GM19025 (cell line): ENCODE results near the gene SMPDL3A.
"Not testable (repeated sequence)": the region's sequence is repeated elsewhere in the genome, so short reads cannot be mapped to it uniquely, and the experiment has no call there.

Experiments
- ATAC-seq: cut with Tn5 transposase; IDR thresholded peaks from one replicate; pipeline ENCODE4 v1.9.1; 2021; ENCODE audit warnings: mild to moderate bottlenecking, low read depth, moderate library complexity; ENCODE audit not compliant: unreplicated experiment

The SMPDL3A gene, protein sequence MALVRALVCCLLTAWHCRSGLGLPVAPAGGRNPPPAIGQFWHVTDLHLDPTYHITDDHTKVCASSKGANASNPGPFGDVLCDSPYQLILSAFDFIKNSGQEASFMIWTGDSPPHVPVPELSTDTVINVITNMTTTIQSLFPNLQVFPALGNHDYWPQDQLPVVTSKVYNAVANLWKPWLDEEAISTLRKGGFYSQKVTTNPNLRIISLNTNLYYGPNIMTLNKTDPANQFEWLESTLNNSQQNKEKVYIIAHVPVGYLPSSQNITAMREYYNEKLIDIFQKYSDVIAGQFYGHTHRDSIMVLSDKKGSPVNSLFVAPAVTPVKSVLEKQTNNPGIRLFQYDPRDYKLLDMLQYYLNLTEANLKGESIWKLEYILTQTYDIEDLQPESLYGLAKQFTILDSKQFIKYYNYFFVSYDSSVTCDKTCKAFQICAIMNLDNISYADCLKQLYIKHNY

DNA sequence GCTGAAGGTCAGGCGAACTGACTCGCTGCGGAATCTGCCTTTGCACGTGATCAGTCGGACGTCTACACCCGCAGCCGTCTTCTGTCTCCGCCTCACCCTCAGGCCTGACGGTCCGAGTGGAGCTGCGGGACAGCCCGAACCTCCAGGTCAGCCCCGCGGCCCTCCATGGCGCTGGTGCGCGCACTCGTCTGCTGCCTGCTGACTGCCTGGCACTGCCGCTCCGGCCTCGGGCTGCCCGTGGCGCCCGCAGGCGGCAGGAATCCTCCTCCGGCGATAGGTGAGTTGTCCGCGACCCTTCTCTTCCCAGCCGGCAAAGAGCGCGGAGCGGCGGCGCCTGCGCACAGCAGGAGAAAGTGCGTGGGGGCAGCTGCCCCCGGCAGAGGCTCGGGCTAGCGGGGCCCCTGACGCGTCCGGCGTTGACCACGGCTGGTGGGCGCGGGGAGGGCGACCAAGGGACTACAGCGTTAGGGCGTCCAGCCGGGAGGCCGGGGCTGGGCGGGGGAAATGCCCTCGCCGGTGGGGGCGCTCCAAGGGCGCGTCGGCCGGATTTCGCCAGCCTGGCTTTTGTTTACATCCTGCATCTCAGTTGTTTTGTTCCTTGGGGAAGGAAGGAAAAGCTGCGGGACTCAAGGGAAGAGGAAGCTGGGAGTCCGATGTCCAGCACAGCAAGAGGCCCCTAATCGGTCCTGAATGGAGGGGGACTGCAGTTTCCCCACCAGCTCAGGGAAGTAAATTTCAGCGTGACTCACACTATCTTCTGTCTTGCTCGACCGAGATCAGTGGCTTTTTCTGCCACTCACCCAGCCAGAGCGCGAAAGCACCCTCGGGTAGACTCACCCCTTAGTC, at the start of gene SMPDL3A:
TSS of gene SMPDL3A (plus strand) at position 77 of the 846 bp plus-strand sequence. CDS start at position 166, 89 bp downstream.
- peak; percentile 55 for ATAC-seq

DNA sequence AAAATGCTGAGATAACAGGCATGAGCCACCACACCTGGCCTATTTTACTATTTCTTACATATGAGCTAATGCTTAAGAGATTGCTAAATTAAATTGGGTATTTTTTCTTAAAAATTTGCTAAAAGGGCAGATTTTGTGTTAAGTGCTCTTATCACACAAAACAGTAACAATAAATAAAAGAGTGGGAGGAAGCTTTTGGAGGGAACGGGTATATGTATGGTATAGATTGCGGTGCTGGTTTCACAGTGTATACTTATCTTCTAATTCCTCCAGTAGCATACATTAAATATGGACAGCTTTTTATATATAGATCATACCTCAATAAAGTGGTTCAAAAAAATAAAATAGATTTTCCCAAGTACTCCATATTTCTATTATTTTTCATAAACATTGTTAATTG, 49.0 kb upstream of the SMPDL3A start:
- ATAC-seq: no peak

DNA sequence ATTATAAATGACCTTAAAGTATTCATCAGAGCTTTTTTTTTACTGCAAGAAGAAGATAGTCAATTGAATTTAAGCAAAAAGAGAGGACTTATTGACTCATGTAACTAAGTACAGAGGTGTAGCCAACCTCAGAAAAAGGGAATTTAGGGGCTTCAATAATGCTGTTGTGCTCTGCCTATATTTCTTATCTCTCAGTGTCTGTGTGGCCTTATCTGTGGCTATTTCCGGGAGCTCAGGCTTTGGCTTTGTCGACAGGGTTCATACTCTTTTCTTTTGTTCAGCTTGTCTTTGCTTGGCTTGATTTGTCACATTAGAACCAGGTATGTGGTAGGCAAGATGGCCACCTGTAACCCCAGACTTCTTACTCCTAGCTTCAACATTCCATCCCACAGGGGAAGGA, 48.1 kb upstream of the SMPDL3A start:
- ATAC-seq: no peak

DNA sequence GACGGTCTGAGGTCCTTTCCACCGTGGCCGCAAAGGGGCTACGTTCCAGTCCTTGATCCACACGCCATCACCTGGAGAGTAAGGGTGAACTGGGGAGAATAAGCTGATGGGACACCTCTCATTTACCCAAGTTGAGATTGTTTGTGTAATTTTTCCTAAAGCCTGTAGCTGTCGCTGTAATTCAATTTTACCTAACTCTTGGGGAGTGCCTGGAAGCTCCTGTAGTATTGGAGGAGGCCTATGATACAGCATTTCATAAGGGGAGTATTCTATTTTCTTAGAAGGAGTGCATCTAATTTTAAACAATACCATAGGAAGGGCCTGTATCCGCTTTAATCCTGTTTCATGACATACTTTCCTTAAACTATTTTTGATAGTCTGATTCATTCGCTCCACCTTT, 44.8 kb upstream of the SMPDL3A start:
- ATAC-seq: not testable (repeated sequence)

DNA sequence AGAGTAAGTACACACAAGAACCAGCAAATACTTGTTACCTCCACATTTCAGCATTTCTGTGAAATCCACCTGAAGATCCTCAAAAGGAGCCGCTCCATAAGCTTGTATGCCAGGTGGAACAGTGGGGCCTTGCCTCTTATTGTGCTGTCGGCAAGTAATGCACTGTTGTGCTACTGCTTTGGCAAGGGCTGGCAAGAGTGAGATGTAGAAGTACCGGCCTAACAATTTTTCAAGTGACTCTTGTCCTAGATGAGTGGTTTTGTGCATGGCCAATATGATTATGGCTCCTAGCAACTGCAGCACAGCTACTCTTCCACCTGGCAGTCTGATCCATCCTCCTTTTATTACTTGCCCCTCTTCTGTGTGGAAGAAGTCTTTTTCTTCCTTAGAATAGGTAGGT, 44.2 kb upstream of the SMPDL3A start:
- not testable (repeated sequence) for ATAC-seq

DNA sequence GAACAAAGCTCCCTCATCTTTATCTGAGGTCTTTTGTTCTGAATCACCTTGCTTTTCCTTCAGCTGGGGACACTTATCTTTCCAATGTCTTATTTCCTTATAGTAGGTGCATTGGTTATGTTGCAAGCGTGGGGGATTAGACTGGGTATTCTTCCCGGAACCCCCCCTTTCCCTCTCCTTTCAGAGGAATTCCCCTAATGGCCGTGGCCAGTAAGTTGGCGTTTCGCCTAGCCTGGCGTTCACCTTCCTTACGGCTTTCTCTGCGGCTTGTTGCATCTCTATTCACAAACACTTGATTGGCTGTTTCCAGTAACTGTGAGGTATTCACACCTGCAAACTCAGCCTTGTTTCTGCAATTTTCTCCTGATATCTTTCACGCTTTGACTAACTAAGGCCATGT, 42.4 kb upstream of the SMPDL3A start:
- no peak for ATAC-seq

DNA sequence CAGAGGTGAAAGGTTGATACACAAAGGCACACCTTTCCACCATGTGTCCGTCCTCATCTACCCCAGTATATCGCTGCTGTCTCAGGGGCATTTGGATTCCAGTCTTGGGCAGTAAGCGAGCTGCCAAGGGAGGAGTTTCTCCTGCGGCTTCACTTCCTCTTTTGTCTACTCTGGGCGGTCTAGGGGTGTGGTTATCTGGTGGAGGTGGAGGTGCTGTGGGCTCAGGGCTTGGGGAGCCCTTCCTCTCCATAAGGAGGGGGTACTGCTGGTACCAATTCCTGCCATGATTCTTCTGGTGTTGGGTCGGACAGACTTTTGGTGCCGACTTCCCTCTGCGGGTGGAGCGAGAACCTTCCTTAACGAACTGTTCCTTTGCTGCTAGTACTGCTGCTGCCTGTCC, 41.5 kb upstream of the SMPDL3A start:
- ATAC-seq: no peak

DNA sequence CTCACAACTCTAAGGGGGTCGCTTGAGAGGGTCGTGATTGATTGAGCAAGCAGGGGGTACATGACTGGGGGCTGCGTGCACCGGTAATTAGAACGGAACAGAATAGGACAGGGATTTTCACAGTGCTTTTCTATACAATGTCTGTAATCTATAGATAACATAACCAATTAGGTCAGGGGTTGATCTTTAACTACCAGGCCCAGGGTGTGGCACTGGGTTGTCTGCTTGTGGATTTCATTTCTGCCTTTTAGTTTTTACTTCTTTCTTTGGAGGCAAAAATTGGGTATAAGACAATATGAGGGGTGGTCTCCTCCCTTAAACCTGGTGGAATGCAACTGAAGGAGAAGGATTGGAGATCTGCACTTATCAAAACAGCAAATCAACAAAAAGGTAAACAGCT, 40.1 kb upstream of the SMPDL3A start:
- not testable (repeated sequence) for ATAC-seq

DNA sequence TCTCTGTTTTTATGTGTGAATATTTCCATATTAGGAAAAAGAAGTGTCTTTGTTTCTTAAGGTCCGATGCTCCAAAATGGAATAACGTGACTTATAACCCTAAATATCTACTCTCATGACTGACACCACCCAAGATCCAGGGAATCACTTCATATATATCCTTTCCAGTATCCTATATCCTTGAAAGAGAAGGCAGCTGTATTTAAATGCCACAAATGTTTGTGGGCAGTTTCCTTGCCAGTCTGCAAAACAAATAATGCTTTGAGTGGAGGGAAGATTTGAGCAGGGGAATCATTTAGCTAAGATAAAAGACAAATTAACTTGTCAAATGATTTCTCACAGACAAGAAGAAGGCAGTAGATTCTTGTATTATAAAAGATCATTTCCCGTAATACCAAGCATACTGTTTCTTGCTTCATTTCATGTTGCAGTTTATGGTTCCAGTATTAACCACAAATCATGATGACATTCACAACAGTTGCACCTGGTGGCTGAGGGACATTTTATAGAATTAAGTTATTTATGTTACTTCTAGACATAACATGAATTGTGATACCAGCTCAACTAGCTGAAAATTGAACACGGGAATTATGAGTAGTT, 39.5 kb upstream of the SMPDL3A start:
- no peak for ATAC-seq

DNA sequence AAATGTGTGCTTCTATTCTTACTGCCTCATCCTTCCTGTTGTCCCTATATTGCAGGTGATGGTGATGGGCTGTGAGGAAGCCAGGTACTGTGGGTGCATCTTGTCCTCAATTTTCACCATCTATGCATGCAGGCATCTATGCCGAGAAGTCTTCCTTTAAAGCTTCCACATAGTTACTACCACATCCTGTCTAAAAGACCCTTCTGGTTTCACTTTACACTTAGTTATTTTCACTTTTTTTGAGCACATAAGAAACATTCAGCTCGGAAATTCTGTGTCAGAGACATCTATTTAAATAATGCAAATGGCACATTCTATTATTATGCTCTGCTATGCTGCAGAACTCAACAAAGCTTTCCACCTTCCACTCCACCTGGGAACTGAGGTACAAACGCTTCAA, 37.7 kb upstream of the SMPDL3A start:
- peak; percentile 78 for ATAC-seq

DNA sequence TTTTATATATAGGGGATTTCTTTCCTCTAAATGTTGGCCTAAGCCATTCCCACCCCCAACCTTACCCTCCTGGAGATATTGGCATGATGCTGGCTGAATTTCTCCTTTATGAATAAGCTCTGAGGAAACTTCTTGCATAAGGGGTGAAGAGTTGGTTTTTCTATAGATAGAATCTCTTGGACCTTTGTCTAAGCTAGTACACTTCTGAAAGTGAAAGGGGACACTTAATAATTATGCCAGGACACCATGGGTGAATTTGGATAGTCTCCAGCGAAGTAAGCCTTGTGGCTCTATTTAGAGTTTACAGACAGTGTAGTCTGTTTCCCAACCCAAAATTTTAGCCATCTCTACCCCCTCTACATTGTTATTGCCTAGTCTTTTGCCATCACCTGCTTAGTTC, 36.6 kb upstream of the SMPDL3A start:
- no peak for ATAC-seq

DNA sequence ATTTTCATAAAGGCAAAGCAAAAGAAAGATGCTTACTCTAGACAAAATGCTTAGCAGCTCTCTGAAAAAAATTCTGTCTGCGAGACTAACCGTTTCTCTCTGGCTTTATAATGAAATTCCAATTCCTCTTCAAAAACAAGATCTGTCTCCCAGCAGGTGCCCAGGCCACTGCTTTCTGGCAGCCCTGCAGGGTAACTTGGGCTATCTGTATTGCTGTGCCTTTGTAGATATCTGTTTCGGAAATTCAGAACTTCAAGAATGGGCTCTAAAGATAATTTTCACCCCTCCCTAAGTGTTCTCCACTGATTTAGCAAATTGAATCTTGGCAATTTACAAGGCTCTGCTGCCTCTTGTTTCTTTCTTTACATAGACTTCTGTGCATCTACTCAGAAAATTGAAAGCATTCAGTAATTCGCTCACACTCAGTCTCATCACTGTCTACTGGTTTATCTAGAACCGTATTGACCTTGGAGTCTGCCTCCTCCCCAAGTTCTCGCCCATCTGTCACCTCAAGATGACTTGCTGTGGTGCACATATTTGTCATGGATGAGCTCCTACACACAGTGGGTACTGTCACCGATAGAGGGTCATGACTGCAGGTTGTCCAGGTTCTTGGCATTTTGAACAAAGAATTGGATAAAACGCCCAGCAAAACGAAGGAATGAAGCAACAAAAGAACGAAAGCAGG, 35.9 kb upstream of the SMPDL3A start:
- ATAC-seq: no peak

DNA sequence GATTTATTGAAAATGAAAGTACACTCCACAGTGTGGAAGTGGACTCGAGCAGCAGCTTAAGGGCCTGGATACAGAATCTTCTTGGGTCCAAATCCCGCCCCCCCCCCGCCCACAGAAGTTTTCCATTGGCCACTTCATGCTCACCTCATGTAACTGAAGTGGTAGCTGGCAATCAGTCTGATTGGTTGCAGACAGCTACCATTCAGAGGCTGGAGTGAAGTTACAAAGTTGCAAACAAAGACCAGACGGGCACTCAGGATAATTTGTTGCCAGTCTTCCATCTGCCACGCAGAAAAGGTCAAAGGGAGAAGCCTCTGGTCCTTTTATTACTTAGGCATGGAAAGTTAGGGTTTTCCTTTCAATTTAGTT, 35.4 kb upstream of the SMPDL3A start:
- ATAC-seq: no peak

DNA sequence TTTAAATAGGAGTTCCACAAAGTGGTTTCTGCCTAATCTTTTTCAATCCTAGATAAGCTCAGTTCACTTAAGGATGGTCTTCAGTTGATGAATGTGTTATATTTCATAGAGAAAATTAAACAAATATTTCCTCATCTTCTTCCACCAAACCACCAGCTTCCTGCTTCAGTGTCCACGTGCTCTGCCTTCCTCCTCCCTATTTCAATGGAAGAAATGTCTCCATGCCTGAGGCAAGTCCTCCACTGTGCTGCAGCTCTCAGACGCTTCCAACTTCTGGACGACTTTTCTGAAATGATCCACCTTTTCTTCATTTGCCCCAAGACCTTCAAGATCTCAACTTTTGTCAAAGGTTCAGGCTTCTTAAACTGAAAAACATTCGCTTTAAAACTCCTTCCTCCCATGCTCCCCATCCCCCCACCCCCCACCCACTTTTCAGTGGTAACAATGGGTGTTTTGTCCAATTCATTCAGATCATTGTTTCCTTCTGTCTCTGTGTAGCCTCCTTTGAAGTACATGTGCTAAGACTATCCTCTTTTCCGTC, 34.8 kb upstream of the SMPDL3A start:
- ATAC-seq: no peak

DNA sequence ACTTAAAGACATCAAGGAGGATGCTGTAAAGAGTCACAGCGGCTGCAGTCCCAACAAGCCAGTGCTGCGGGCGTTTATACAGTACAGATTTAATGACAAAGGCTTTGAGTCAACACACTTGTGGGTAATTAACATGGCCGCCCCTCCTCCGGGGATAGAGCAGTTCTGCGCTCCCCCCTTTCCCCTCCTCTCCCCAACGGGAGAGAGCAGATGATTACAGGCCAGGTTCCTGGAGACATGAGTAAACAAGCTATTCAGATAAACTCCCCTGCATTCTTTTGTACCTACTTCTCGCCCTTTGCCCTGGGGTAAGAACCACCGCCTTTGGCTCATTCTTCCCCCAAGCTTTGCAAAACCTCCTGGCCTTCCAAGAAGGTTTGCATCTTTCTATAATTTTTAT, 33.2 kb upstream of the SMPDL3A start:
- no peak for ATAC-seq

DNA sequence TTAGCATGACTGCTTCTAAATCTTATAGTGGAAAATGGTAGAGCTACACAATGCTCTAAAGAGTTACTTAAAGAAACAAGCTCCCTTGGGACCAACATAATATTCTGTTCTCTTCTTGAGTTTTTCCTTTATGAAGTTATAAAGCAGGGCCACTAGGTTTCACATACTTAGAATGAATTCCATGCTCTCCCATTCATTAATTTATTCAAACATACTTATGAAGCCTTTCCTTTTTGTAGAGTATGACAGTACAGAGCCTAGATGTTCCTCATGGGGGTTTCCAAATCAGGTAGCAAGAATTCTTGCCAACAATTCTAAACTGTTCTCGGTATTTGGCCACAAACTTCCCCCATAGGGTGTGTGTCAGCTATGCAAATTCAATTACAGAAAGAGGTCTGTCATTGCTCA, 30.1 kb upstream of the SMPDL3A start:
- ATAC-seq: peak; percentile 100

DNA sequence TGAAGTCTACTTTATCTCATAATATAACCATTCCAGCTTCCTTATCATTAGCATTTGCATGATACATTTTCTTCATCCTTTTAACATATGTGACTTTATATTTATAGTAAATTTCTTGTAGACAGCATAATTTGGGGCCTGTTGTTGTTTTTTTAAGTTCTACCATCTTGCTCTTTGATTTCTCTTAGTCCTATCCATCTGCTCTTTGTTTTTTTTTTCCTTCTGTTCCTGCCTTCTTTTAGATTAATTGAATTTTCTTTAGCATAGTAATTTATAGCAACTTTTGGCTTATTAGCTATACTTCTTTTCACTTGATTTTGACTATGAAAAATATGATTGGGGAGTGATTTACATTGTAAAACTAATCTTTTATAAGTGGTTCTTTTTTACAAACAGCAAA, 28.7 kb upstream of the SMPDL3A start:
- no peak for ATAC-seq

DNA sequence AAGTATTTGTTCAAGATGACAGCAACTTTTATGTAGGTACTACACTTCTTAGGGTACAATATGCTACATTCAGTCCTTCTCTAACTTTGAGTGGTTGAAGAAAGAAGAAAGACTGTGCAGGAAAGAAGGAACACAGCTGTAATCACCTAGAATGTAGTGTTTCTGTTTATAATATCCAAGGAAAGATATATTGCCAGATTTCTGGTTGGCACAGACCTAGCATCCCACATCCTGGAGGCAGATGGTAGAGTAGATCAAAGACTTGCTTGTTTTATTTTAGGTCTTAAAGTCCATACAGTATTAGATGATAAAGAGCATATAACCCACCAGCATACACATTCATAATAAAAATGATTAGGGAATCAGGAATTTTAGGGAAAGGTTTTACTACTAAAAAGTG, 22.8 kb upstream of the SMPDL3A start:
- no peak for ATAC-seq

DNA sequence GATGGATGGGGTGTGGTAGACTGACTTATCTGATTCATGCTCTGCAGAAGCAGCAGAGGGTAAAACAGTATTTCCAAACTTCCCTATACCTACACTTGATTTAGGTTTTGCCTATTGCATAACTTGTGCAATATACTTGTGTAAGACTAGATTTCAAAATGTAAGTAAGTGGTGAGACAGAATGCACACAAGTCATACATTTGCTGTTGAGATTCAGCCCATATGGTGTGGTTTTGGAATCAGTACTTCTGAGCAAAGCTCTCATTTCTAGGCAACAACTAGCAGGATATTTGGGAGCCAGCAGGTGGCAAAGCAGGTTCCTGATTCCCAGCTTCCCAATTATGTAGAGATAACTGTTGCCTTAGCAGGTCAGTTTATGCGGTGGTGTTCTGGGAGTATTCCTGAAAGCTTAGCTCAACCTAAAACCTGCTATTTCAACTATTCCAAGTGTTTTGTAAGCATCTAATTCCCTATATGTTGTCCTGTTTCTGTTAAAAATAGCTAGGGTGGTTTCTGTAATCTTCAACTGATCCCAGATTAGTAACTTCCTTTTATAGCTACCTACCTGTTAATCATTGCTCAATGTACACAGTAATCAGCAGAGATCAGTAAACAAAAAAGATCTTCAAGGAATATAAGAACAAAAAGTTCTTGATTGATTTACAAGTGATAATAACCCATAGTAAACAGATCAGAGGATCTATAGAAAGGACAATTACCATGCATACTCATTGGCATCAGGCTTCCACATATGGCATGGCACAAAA, 18.0 kb upstream of the SMPDL3A start:
- no peak for ATAC-seq
